Measurements from ENCODE around the gene MANSC4. TPM values are rescaled to one million over a fixed set of nuclear protein-coding genes. Genes with fewer than 3 reads are reported as not detected.

Gene MANSC4
- total RNA-seq, 1 donor from 2014 or later = not detected

DNA sequence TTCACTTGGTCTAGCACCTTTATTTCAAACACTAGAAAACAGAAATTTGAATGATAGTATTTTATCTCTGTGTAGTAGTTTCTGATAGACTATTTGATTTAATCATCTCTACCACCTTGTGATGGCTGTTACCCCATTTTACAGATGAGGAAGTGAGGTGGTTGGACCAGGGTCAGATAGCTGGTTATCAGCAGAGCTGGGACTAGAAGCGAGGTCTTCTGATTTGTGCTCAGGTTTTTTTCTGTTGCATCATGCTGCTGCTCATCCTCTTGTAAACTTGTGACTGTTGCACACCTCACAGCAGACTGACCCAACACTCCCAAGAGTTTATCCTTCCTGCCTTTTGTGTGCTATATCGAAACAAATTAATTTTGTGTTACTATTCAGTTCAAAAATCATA, 10.1 kb upstream of the MANSC4 start:
- POLR2A ChIA-PET = no interaction called here
- H3K9me3 Mint-ChIP-seq = no peaks in the 10 kb centered on the region
- H3K36me3 Mint-ChIP-seq (ENCODE audit: low read depth) = peaks cover 50% of the 10 kb centered on the region
- no peak overlapping the region for H3K4me3 Mint-ChIP-seq
- H3K4me1 Mint-ChIP-seq = peaks cover 4% of the 10 kb centered on the region
- TF ChIP-seq, protein P1, sequence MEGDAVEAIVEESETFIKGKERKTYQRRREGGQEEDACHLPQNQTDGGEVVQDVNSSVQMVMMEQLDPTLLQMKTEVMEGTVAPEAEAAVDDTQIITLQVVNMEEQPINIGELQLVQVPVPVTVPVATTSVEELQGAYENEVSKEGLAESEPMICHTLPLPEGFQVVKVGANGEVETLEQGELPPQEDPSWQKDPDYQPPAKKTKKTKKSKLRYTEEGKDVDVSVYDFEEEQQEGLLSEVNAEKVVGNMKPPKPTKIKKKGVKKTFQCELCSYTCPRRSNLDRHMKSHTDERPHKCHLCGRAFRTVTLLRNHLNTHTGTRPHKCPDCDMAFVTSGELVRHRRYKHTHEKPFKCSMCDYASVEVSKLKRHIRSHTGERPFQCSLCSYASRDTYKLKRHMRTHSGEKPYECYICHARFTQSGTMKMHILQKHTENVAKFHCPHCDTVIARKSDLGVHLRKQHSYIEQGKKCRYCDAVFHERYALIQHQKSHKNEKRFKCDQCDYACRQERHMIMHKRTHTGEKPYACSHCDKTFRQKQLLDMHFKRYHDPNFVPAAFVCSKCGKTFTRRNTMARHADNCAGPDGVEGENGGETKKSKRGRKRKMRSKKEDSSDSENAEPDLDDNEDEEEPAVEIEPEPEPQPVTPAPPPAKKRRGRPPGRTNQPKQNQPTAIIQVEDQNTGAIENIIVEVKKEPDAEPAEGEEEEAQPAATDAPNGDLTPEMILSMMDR (IDR thresholded peaks at IDR 0.05) = no peak
- intact Hi-C loops (cut with micrococcal nuclease) = no loop called here
- H3K27me3 Mint-ChIP-seq = no peaks in the 10 kb centered on the region
- DNase-seq (no peak), ATAC-seq (ENCODE audit: low read depth) (no peak)
- no peak overlapping the region for H3K27ac Mint-ChIP-seq
- CTCF ChIA-PET = no interaction called here

DNA sequence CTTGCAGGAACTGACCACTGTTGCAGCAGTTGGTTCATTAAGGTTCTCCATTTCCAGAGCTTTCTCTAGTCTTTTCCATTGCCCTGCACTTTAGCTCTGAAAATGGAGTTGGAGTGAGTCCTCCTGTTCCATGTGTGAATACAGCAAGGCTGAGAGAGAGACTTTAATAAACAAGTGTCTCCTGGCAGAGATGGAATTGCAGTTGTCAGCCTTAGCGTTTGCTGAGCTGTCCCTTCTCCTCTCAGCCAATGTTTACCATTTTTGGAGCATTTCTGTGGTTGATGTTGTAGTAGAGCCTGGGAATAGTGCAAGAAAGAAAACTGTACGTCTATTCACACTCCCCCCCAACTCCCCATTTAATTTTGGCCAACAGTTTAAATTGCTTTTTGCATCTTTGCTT, 7.5 kb upstream of the MANSC4 start:
- Mint-ChIP-seq H3K36me3 (ENCODE audit: low read depth) (peaks cover 29% of the 10 kb centered on the region), H3K4me3 (no peak overlapping the region), H3K9me3 (no peaks in the 10 kb centered on the region), H3K27ac (no peak overlapping the region), H3K27me3 (no peaks in the 10 kb centered on the region), H3K4me1 (peaks cover 7% of the 10 kb centered on the region)
- DNase-seq (no peak), ATAC-seq (ENCODE audit: low read depth) (no peak)
- POLR2A ChIA-PET = no interaction called here
- intact Hi-C loops (cut with micrococcal nuclease) = no loop called here
- CTCF ChIA-PET = interaction anchor here (1.2 kb wide), 1 partner anchor 34 kb away, joined by 3 read pairs; no protein-coding TSS in a partner anchor
- TF ChIP-seq, protein P1 (IDR thresholded peaks at IDR 0.05) = no peak

- Mint-ChIP-seq H3K4me3 (no peak overlapping the region), H3K27me3 (no peaks in the 10 kb centered on the region), H3K36me3 (ENCODE audit: low read depth) (peaks cover 21% of the 10 kb centered on the region), H3K9me3 (no peaks in the 10 kb centered on the region), H3K27ac (no peak overlapping the region), H3K4me1 (peaks cover 22% of the 10 kb centered on the region)
- TF ChIP-seq, protein P1 (IDR thresholded peaks at IDR 0.05) = no peak
- ChIA-PET CTCF (no interaction called here), POLR2A (no interaction called here)
- DNase-seq (no peak), ATAC-seq (ENCODE audit: low read depth) (no peak)
- intact Hi-C loops (cut with micrococcal nuclease) = no loop called here
Measured at GRCh38 chr12:27785882-27786570, 6.0 kb upstream of the MANSC4 start.

GRCh38 chr12:27782481-27782880, 2.4 kb upstream of the MANSC4 start:
- POLR2A ChIA-PET = interaction anchor here (0.7 kb wide), 1 partner anchor 11 kb away, joined by 3 read pairs; no protein-coding TSS in a partner anchor
- peak overlapping the region; percentile 20 for H3K4me3 Mint-ChIP-seq
- TF ChIP-seq, protein P1 (IDR thresholded peaks at IDR 0.05) = no peak
- H3K36me3 Mint-ChIP-seq (ENCODE audit: low read depth) = peaks cover 10% of the 10 kb centered on the region
- H3K27me3 Mint-ChIP-seq = no peaks in the 10 kb centered on the region
- DNase-seq (no peak), ATAC-seq (ENCODE audit: low read depth) (no peak)
- peaks cover 33% of the 10 kb centered on the region for H3K4me1 Mint-ChIP-seq
- CTCF ChIA-PET = no interaction called here
- no peaks in the 10 kb centered on the region for H3K9me3 Mint-ChIP-seq
- intact Hi-C loops (cut with micrococcal nuclease) = loop anchor here (5.0 kb wide), 2 partner anchors 50 to 410 kb away; partner anchors contain the start of gene CCDC91
- no peak overlapping the region for H3K27ac Mint-ChIP-seq

- H3K36me3 Mint-ChIP-seq (ENCODE audit: low read depth) = peaks cover 10% of the 10 kb centered on the region
- TF ChIP-seq, protein P1 (IDR thresholded peaks at IDR 0.05) = no peak
- no peak for DNase-seq
- no peaks in the 10 kb centered on the region for H3K27me3 Mint-ChIP-seq
- peaks cover 33% of the 10 kb centered on the region for H3K4me1 Mint-ChIP-seq
- peak overlapping the region; percentile 82 for H3K4me3 Mint-ChIP-seq
- H3K27ac Mint-ChIP-seq = no peak overlapping the region
- ChIA-PET CTCF (no interaction called here), POLR2A (no interaction called here)
- ATAC-seq (ENCODE audit: low read depth) = no peak
- no peaks in the 10 kb centered on the region for H3K9me3 Mint-ChIP-seq
- intact Hi-C loops (cut with micrococcal nuclease) = loop anchor here (2.0 to 5.0 kb wide), 3 partner anchors 41 to 411 kb away; partner anchors contain the start of gene CCDC91
Measured at GRCh38 chr12:27781680-27782079, 1.6 kb upstream of the MANSC4 start.

Data from activated B cell treated with CpG ODN at 0.5 μM for 24 hours (primary cell).